HCEC 1CT (cell line): ENCODE measurements around the gene ERC2.

Source experiments
- DNase-seq: peaks from one replicate; pipeline ENCODE4 v3.0.0-alpha.2; 2017

Gene ERC2

GRCh38 chr3:55964491-55964985, 503.7 kb downstream of the ERC2 start:
- DNase-seq: no peak

- no peak for DNase-seq
These were observed 504.7 kb downstream of the ERC2 start for GRCh38 chr3:55963601-55964000.

- DNase-seq: no peak
These were observed 508.7 kb downstream of the ERC2 start for GRCh38 chr3:55959471-55960080.

- DNase-seq: no peak
These were observed 509.7 kb downstream of the ERC2 start for GRCh38 chr3:55958605-55959004.

GRCh38 chr3:55955891-55956477, 512.3 kb downstream of the ERC2 start:
- no peak for DNase-seq

- no peak for DNase-seq
These were observed 516.9 kb downstream of the ERC2 start for GRCh38 chr3:55951388-55951787.

GRCh38 chr3:55947406-55947805, 520.9 kb downstream of the ERC2 start:
- DNase-seq: no peak

- DNase-seq: no peak
These were observed 521.6 kb downstream of the ERC2 start for GRCh38 chr3:55946574-55947160.

- no peak for DNase-seq
These were observed 525.4 kb downstream of the ERC2 start for GRCh38 chr3:55942868-55943267.

GRCh38 chr3:55939287-55939686, 529.0 kb downstream of the ERC2 start:
- DNase-seq: no peak

- DNase-seq: no peak
These were observed 531.0 kb downstream of the ERC2 start for GRCh38 chr3:55937301-55937700.

- no peak for DNase-seq
These were observed 531.7 kb downstream of the ERC2 start for GRCh38 chr3:55936549-55937052.

- DNase-seq: no peak
These were observed 533.0 kb downstream of the ERC2 start for GRCh38 chr3:55935241-55935640.

- no peak for DNase-seq
These were observed 533.5 kb downstream of the ERC2 start for GRCh38 chr3:55934771-55935170.

- no peak for DNase-seq
These were observed 539.0 kb downstream of the ERC2 start for GRCh38 chr3:55929154-55929869.

GRCh38 chr3:55923626-55924025, 544.6 kb downstream of the ERC2 start:
- no peak for DNase-seq

GRCh38 chr3:55923207-55923606, 545.1 kb downstream of the ERC2 start:
- DNase-seq: no peak

- DNase-seq: no peak
These were observed 555.4 kb downstream of the ERC2 start for GRCh38 chr3:55912880-55913279.

- no peak for DNase-seq
These were observed 557.0 kb downstream of the ERC2 start for GRCh38 chr3:55911266-55911665.

GRCh38 chr3:55910543-55910942, 557.7 kb downstream of the ERC2 start:
- DNase-seq: peak; percentile 27

- DNase-seq: no peak
These were observed 558.9 kb downstream of the ERC2 start for GRCh38 chr3:55909373-55909772.

- DNase-seq: no peak
These were observed 560.7 kb downstream of the ERC2 start for GRCh38 chr3:55907616-55908015.

- DNase-seq: no peak
These were observed 561.4 kb downstream of the ERC2 start for GRCh38 chr3:55906896-55907295.

GRCh38 chr3:55904716-55905115, 563.6 kb downstream of the ERC2 start:
- no peak for DNase-seq
